ENCODE results near the gene ZNF506.

- TF ChIP-seq CTCF (IDR thresholded peaks at IDR 0.05) (no peak), POLR2A (IDR thresholded peaks at IDR 0.05) (no peak)
Measured at GRCh38 chr19:19777692-19778091, 43.9 kb downstream of the ZNF506 start.

Data from heart left ventricle (tissue), 13 donors.